ENCODE data around the gene PTPRE.

DNA sequence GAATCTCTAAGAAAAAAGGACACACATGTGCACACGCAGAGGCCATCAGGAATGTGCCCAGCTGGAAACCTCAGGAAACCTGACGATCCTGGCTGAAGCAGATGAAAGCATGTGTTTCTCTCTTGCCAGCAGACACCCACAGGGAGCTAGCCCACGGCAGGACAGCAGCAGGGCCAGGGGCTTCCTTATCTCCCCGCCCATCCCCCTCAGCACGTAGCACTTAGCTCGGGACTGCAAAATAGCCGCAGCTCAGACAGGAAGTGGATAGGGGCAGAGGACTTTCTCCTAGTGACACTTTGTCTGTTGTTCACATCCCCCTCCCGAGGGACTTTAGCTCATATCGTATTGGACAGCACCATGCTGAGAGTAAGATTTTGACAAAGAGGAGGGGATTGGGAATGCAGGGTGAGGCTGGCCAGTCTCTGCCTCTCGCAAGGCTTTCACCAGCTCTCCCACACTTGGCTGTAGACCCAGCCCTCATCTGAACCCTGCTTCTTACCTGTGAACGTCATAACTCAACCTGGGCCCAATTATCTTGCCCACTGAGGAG lies 155.5 kb downstream of the PTPRE start:
- TF ChIP-seq, protein P1, sequence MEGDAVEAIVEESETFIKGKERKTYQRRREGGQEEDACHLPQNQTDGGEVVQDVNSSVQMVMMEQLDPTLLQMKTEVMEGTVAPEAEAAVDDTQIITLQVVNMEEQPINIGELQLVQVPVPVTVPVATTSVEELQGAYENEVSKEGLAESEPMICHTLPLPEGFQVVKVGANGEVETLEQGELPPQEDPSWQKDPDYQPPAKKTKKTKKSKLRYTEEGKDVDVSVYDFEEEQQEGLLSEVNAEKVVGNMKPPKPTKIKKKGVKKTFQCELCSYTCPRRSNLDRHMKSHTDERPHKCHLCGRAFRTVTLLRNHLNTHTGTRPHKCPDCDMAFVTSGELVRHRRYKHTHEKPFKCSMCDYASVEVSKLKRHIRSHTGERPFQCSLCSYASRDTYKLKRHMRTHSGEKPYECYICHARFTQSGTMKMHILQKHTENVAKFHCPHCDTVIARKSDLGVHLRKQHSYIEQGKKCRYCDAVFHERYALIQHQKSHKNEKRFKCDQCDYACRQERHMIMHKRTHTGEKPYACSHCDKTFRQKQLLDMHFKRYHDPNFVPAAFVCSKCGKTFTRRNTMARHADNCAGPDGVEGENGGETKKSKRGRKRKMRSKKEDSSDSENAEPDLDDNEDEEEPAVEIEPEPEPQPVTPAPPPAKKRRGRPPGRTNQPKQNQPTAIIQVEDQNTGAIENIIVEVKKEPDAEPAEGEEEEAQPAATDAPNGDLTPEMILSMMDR (IDR thresholded peaks at IDR 0.05; ENCODE audit: insufficient read depth, low read length): no peak
- TF ChIP-seq, protein P2, sequence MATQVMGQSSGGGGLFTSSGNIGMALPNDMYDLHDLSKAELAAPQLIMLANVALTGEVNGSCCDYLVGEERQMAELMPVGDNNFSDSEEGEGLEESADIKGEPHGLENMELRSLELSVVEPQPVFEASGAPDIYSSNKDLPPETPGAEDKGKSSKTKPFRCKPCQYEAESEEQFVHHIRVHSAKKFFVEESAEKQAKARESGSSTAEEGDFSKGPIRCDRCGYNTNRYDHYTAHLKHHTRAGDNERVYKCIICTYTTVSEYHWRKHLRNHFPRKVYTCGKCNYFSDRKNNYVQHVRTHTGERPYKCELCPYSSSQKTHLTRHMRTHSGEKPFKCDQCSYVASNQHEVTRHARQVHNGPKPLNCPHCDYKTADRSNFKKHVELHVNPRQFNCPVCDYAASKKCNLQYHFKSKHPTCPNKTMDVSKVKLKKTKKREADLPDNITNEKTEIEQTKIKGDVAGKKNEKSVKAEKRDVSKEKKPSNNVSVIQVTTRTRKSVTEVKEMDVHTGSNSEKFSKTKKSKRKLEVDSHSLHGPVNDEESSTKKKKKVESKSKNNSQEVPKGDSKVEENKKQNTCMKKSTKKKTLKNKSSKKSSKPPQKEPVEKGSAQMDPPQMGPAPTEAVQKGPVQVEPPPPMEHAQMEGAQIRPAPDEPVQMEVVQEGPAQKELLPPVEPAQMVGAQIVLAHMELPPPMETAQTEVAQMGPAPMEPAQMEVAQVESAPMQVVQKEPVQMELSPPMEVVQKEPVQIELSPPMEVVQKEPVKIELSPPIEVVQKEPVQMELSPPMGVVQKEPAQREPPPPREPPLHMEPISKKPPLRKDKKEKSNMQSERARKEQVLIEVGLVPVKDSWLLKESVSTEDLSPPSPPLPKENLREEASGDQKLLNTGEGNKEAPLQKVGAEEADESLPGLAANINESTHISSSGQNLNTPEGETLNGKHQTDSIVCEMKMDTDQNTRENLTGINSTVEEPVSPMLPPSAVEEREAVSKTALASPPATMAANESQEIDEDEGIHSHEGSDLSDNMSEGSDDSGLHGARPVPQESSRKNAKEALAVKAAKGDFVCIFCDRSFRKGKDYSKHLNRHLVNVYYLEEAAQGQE (IDR thresholded peaks at IDR 0.05; ENCODE audit: insufficient replicate concordance, low read depth): no peak
- TF ChIP-seq GABPA (IDR thresholded peaks at IDR 0.05; ENCODE audit: low read depth) (no peak), POLR2AphosphoS5 (IDR thresholded peaks at IDR 0.05; ENCODE audit: low read depth) (no peak)

Data from HL-60 (cell line).